WTC11 (cell line): ENCODE measurements around the gene RIBC2. TPM values are rescaled to one million over a fixed set of nuclear protein-coding genes. Genes with fewer than 3 reads are reported as not detected.

Source experiments
- ATAC-seq: fragments of 200-7000 bp; cut with Tn5 transposase; 2 replicates; pipeline ENCODE4 v1.10.0; 2021; ENCODE audit warnings: mild to moderate bottlenecking, moderate library complexity
- CTCF ChIA-PET: fragments of 300-600 bp; sonication (Branson Sonifier 250); formaldehyde crosslinking; loops from one replicate; lab custom pipeline; 2021; ENCODE audit warnings: antibody characterized with exemption; lab: Charles Lee
- POLR2A ChIA-PET: fragments of 350-600 bp; sonication (Branson Sonifier 250); formaldehyde crosslinking; loops from one replicate; lab custom pipeline; 2021; ENCODE audit warnings: antibody characterized with exemption; lab: Charles Lee
- DNase-seq: peaks from one replicate; pipeline ENCODE4 v3.0.0; 2021; ENCODE audit warnings: low spot score
- H3K27ac Mint-ChIP-seq: 2 replicates; pipeline ENCODE4 v1.8.0; 2021; ENCODE audit warnings: mixed read lengths
- H3K27me3 Mint-ChIP-seq: 2 replicates; pipeline ENCODE4 v1.8.0; 2021; ENCODE audit warnings: low read depth, mild to moderate bottlenecking, moderate library complexity, mixed read lengths
- H3K36me3 Mint-ChIP-seq: 2 replicates; pipeline ENCODE4 v1.8.0; 2021; ENCODE audit warnings: mixed read lengths
- H3K4me1 Mint-ChIP-seq: 2 replicates; pipeline ENCODE4 v1.8.0; 2022; ENCODE audit warnings: mixed read lengths
- H3K4me3 Mint-ChIP-seq: 2 replicates; pipeline ENCODE4 v1.8.0; 2021; ENCODE audit warnings: mild to moderate bottlenecking, moderate library complexity, mixed read lengths
- H3K9me3 Mint-ChIP-seq: 2 replicates; pipeline ENCODE4 v1.8.0; 2021; ENCODE audit warnings: mixed read lengths
- CREM ChIP-seq: sonication (generic); formaldehyde crosslinking; IDR thresholded peaks from 2 replicates; pipeline ENCODE4 v1.8.1; 2022; ENCODE audit warnings: mild to moderate bottlenecking, missing genetic modification reagents, moderate library complexity
- EMX1 ChIP-seq: fragments of 250-450 bp; sonication (Bioruptor Pico); IDR thresholded peaks from 2 replicates; pipeline ENCODE4 v1.8.0; 2021; ENCODE audit warnings: mild to moderate bottlenecking
- ESRRA ChIP-seq: sonication (generic); formaldehyde crosslinking; IDR thresholded peaks from 2 replicates; pipeline ENCODE4 v1.8.1; 2022; ENCODE audit warnings: mild to moderate bottlenecking, missing genetic modification reagents, borderline replicate concordance
- FOXP1 ChIP-seq: sonication (generic); formaldehyde crosslinking; IDR thresholded peaks from 2 replicates; pipeline ENCODE4 v1.8.0; 2022; ENCODE audit warnings: missing genetic modification reagents, mild to moderate bottlenecking, moderate library complexity, borderline replicate concordance
- JAZF1 ChIP-seq: fragments of 250-450 bp; sonication (Bioruptor Pico); IDR thresholded peaks from 2 replicates; pipeline ENCODE4 v1.9.0; 2021; ENCODE audit warnings: moderate library complexity, mild to moderate bottlenecking, inconsistent platforms
- MXD4 ChIP-seq: fragments of 250-450 bp; sonication (Bioruptor Pico); IDR thresholded peaks from 2 replicates; pipeline ENCODE4 v1.8.0; 2021; ENCODE audit warnings: mild to moderate bottlenecking, moderate library complexity, borderline replicate concordance
- NFATC4 ChIP-seq: fragments of 250-450 bp; sonication (Bioruptor Pico); IDR thresholded peaks from 2 replicates; pipeline ENCODE4 v1.9.0; 2021; ENCODE audit warnings: mild to moderate bottlenecking
- NFYB ChIP-seq: sonication (generic); formaldehyde crosslinking; conservative IDR thresholded peaks from 2 replicates; pipeline ENCODE4 v1.8.0; 2022; ENCODE audit warnings: low read depth, missing genetic modification reagents
- NR2C2 ChIP-seq: sonication (generic); formaldehyde crosslinking; IDR thresholded peaks from 2 replicates; pipeline ENCODE4 v1.8.0; 2022; ENCODE audit warnings: mild to moderate bottlenecking, missing genetic modification reagents
- TEAD4 ChIP-seq: sonication (generic); formaldehyde crosslinking; IDR thresholded peaks from 2 replicates; pipeline ENCODE4 v1.8.0; 2022; ENCODE audit warnings: mild to moderate bottlenecking, missing genetic modification reagents
- ZNF219 ChIP-seq: sonication (generic); formaldehyde crosslinking; IDR thresholded peaks from 2 replicates; pipeline ENCODE4 v1.8.0; 2023; ENCODE audit warnings: missing genetic modification reagents, mild to moderate bottlenecking, borderline replicate concordance
- ZNF396 ChIP-seq: fragments of 250-450 bp; sonication (Bioruptor Pico); IDR thresholded peaks from 2 replicates; pipeline ENCODE4 v1.8.0; 2021; ENCODE audit warnings: mild to moderate bottlenecking, moderate library complexity, borderline replicate concordance
- total RNA-seq: library from RNA; stranded (reverse); gene quantifications from 3 replicates; pipeline ENCODE4 v1.2.3, GENCODE V29; 2021
- TF ChIP-seq, protein P1 (sequence below): fragments of 250-450 bp; sonication (Bioruptor Pico); IDR thresholded peaks from 2 replicates; pipeline ENCODE4 v1.9.0; 2021; ENCODE audit warnings: mild to moderate bottlenecking
- TF ChIP-seq, protein P2 (sequence below): sonication (generic); formaldehyde crosslinking; conservative IDR thresholded peaks from 2 replicates; pipeline ENCODE4 v1.8.1; 2022; ENCODE audit warnings: mild to moderate bottlenecking, missing genetic modification reagents
- TF ChIP-seq, protein P3 (sequence below): fragments of 250-450 bp; sonication (Bioruptor Pico); IDR thresholded peaks from 2 replicates; pipeline ENCODE4 v1.9.0; 2021; ENCODE audit warnings: mild to moderate bottlenecking, borderline replicate concordance
- TF ChIP-seq, protein P4 (sequence below): fragments of 250-450 bp; sonication (Bioruptor Pico); IDR thresholded peaks from 2 replicates; pipeline ENCODE4 v1.9.0; 2021; ENCODE audit warnings: mild to moderate bottlenecking
- TF ChIP-seq, protein P5 (sequence below): sonication (generic); formaldehyde crosslinking; IDR thresholded peaks from 2 replicates; pipeline ENCODE4 v1.8.1; 2023; ENCODE audit warnings: mild to moderate bottlenecking, missing genetic modification reagents, moderate library complexity
- TF ChIP-seq, protein P6 (sequence below): sonication (generic); formaldehyde crosslinking; IDR thresholded peaks from 2 replicates; pipeline ENCODE4 v1.8.0; 2023; ENCODE audit warnings: missing genetic modification reagents, mild to moderate bottlenecking, borderline replicate concordance
- TF ChIP-seq, protein P7 (sequence below): fragments of 250-450 bp; sonication (Bioruptor Pico); IDR thresholded peaks from 2 replicates; pipeline ENCODE4 v1.9.0; 2021; ENCODE audit warnings: moderate library complexity, mild to moderate bottlenecking, inconsistent platforms, borderline replicate concordance

Gene RIBC2
- total RNA-seq, 1 experiment from 2014 or later = 2.4 TPM

DNA sequence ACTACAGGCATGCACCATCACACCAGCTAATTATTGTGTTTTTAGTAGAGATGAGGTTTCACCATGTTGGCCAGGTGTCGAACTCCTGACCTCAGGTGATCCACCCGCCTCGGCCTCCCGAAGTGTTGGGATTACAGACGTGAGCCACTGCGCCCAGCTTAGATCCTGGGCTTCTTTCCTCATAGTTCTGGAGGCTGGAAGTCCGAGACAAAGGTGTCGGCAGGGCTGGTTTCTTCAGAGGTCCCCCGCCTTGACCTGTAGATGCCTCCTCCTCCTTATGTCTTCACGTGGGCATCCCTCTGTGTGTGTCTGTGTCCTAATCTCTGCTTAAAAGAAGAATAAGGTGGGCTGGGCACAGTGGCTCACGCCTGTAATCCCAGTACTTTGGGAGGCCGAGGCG is 45.0 kb downstream of the RIBC2 start:
- ATAC-seq (no peak), DNase-seq (no peak)
- Mint-ChIP-seq H3K4me3 (no peak overlapping the region), H3K9me3 (peaks cover 4% of the 10 kb centered on the region; the same call in 1 of the 2 replicates), H3K36me3 (peaks cover 4% of the 10 kb centered on the region; the same call in 1 of the 2 replicates), H3K4me1 (0 out of 2 replicates have a peak, but pooled peaks cover 2% of the 10 kb centered on the region), H3K27me3 (no peaks in the 10 kb centered on the region), H3K27ac (no peak overlapping the region)
- CTCF ChIA-PET = no interaction called here
- no peak for TF ChIP-seq ESRRA (CRISPR knock-in tag)
- TF ChIP-seq, protein P1, sequence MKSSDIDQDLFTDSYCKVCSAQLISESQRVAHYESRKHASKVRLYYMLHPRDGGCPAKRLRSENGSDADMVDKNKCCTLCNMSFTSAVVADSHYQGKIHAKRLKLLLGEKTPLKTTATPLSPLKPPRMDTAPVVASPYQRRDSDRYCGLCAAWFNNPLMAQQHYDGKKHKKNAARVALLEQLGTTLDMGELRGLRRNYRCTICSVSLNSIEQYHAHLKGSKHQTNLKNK (CRISPR knock-in tag) = no peak
- no peak for TF ChIP-seq EMX1 (CRISPR knock-in tag)
- no peak for TF ChIP-seq ZNF219 (CRISPR knock-in tag)
- TF ChIP-seq, protein P2, sequence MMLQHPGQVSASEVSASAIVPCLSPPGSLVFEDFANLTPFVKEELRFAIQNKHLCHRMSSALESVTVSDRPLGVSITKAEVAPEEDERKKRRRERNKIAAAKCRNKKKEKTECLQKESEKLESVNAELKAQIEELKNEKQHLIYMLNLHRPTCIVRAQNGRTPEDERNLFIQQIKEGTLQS (CRISPR knock-in tag) = no peak
- TF ChIP-seq JAZF1 (CRISPR knock-in tag) = no peak
- no peak for TF ChIP-seq ZNF396 (CRISPR knock-in tag)
- TF ChIP-seq, protein P3, sequence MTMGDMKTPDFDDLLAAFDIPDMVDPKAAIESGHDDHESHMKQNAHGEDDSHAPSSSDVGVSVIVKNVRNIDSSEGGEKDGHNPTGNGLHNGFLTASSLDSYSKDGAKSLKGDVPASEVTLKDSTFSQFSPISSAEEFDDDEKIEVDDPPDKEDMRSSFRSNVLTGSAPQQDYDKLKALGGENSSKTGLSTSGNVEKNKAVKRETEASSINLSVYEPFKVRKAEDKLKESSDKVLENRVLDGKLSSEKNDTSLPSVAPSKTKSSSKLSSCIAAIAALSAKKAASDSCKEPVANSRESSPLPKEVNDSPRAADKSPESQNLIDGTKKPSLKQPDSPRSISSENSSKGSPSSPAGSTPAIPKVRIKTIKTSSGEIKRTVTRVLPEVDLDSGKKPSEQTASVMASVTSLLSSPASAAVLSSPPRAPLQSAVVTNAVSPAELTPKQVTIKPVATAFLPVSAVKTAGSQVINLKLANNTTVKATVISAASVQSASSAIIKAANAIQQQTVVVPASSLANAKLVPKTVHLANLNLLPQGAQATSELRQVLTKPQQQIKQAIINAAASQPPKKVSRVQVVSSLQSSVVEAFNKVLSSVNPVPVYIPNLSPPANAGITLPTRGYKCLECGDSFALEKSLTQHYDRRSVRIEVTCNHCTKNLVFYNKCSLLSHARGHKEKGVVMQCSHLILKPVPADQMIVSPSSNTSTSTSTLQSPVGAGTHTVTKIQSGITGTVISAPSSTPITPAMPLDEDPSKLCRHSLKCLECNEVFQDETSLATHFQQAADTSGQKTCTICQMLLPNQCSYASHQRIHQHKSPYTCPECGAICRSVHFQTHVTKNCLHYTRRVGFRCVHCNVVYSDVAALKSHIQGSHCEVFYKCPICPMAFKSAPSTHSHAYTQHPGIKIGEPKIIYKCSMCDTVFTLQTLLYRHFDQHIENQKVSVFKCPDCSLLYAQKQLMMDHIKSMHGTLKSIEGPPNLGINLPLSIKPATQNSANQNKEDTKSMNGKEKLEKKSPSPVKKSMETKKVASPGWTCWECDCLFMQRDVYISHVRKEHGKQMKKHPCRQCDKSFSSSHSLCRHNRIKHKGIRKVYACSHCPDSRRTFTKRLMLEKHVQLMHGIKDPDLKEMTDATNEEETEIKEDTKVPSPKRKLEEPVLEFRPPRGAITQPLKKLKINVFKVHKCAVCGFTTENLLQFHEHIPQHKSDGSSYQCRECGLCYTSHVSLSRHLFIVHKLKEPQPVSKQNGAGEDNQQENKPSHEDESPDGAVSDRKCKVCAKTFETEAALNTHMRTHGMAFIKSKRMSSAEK (CRISPR knock-in tag) = no peak
- TF ChIP-seq NFATC4 = no peak
- TF ChIP-seq NFYB = no peak
- no peak for TF ChIP-seq CREM (CRISPR knock-in tag)
- TF ChIP-seq, protein P4, sequence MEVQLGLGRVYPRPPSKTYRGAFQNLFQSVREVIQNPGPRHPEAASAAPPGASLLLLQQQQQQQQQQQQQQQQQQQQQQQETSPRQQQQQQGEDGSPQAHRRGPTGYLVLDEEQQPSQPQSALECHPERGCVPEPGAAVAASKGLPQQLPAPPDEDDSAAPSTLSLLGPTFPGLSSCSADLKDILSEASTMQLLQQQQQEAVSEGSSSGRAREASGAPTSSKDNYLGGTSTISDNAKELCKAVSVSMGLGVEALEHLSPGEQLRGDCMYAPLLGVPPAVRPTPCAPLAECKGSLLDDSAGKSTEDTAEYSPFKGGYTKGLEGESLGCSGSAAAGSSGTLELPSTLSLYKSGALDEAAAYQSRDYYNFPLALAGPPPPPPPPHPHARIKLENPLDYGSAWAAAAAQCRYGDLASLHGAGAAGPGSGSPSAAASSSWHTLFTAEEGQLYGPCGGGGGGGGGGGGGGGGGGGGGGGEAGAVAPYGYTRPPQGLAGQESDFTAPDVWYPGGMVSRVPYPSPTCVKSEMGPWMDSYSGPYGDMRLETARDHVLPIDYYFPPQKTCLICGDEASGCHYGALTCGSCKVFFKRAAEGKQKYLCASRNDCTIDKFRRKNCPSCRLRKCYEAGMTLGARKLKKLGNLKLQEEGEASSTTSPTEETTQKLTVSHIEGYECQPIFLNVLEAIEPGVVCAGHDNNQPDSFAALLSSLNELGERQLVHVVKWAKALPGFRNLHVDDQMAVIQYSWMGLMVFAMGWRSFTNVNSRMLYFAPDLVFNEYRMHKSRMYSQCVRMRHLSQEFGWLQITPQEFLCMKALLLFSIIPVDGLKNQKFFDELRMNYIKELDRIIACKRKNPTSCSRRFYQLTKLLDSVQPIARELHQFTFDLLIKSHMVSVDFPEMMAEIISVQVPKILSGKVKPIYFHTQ (CRISPR knock-in tag) = no peak
- no peak for TF ChIP-seq FOXP1
- TF ChIP-seq TEAD4 (CRISPR knock-in tag) = no peak
- no peak for TF ChIP-seq NR2C2 (CRISPR knock-in tag)
- TF ChIP-seq, protein P5, sequence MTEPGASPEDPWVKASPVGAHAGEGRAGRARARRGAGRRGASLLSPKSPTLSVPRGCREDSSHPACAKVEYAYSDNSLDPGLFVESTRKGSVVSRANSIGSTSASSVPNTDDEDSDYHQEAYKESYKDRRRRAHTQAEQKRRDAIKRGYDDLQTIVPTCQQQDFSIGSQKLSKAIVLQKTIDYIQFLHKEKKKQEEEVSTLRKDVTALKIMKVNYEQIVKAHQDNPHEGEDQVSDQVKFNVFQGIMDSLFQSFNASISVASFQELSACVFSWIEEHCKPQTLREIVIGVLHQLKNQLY (CRISPR knock-in tag) = no peak
- TF ChIP-seq MXD4 (CRISPR knock-in tag) = no peak
- TF ChIP-seq, protein P6, sequence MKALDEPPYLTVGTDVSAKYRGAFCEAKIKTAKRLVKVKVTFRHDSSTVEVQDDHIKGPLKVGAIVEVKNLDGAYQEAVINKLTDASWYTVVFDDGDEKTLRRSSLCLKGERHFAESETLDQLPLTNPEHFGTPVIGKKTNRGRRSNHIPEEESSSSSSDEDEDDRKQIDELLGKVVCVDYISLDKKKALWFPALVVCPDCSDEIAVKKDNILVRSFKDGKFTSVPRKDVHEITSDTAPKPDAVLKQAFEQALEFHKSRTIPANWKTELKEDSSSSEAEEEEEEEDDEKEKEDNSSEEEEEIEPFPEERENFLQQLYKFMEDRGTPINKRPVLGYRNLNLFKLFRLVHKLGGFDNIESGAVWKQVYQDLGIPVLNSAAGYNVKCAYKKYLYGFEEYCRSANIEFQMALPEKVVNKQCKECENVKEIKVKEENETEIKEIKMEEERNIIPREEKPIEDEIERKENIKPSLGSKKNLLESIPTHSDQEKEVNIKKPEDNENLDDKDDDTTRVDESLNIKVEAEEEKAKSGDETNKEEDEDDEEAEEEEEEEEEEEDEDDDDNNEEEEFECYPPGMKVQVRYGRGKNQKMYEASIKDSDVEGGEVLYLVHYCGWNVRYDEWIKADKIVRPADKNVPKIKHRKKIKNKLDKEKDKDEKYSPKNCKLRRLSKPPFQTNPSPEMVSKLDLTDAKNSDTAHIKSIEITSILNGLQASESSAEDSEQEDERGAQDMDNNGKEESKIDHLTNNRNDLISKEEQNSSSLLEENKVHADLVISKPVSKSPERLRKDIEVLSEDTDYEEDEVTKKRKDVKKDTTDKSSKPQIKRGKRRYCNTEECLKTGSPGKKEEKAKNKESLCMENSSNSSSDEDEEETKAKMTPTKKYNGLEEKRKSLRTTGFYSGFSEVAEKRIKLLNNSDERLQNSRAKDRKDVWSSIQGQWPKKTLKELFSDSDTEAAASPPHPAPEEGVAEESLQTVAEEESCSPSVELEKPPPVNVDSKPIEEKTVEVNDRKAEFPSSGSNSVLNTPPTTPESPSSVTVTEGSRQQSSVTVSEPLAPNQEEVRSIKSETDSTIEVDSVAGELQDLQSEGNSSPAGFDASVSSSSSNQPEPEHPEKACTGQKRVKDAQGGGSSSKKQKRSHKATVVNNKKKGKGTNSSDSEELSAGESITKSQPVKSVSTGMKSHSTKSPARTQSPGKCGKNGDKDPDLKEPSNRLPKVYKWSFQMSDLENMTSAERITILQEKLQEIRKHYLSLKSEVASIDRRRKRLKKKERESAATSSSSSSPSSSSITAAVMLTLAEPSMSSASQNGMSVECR (CRISPR knock-in tag) = no peak
- TF ChIP-seq, protein P7, sequence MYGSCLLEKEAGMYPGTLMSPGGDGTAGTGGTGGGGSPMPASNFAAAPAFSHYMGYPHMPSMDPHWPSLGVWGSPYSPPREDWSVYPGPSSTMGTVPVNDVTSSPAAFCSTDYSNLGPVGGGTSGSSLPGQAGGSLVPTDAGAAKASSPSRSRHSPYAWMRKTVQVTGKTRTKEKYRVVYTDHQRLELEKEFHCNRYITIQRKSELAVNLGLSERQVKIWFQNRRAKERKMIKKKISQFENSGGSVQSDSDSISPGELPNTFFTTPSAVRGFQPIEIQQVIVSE (CRISPR knock-in tag) = no peak
- POLR2A ChIA-PET = no interaction called here
